HepG2 (cell line): ENCODE measurements around the gene EXPH5. TPM values are rescaled to one million over a fixed set of nuclear protein-coding genes. Genes with fewer than 3 reads are reported as not detected.

Experiments used
- ATAC-seq: fragments of 200-7000 bp; cut with Tn5 transposase; 3 replicates; pipeline ENCODE4 v1.9.1; 2020; ENCODE audit warnings: mild to moderate bottlenecking, moderate library complexity
- BruUV-seq: library from RNA; stranded (reverse); fragments of 400-500 nt; replicated peaks from 2 replicates; lab custom pipeline; 2021; lab: Mats Ljungman, UMichigan
- CTCF ChIA-PET: fragments of 300-600 bp; formaldehyde crosslinking; extraction: SDS; loops from one replicate; lab custom pipeline; 2021; ENCODE audit warnings: low total read pairs, inconsistent platforms, low intra/inter-chr PET ratio; lab: Yijun Ruan, JAX
- POLR2A ChIA-PET: fragments of 350-600 bp; sonication (Branson Sonifier 250); formaldehyde crosslinking; loops from one replicate; lab custom pipeline; 2020; ENCODE audit warnings: antibody characterized with exemption, inconsistent platforms; lab: Yijun Ruan, JAX
- DNase-seq: peaks from one replicate; pipeline ENCODE4 v3.0.0-alpha.2; 2015; ENCODE audit warnings: low spot score
- FAIRE-seq: peaks from 3 replicates; lab custom pipeline; 2011; peaks lifted over from hg19 to GRCh38; lab: Jason Lieb, UNC
- H2AFZ ChIP-seq: one replicate; pipeline ENCODE4 v1.6.1; 2011; ENCODE audit warnings: low read length, inconsistent platforms
- H3K27ac ChIP-seq: fragments of 300-600 bp; 3 replicates; pipeline ENCODE4 v1.8.0; 2011; ENCODE audit warnings: mixed run types, mild to moderate bottlenecking, mixed read lengths, low read length, inconsistent platforms; ENCODE audit not compliant: insufficient read depth; ENCODE audit errors: extremely low read length
- H3K27me3 ChIP-seq, 2 experiments: fragments of 200-600 bp in 1 of 2; 2 replicates in 1 of 2; 3 replicates in 1 of 2; pipeline versions ENCODE4 v1.6.0 to v1.8.0; 2011; ENCODE audit warnings: low read length in 2 of 2, mild to moderate bottlenecking in 2 of 2, moderate library complexity in 2 of 2, inconsistent platforms in 1 of 2; ENCODE audit not compliant: insufficient read depth in 2 of 2, control insufficient read depth in 1 of 2
- H3K36me3 ChIP-seq, 2 experiments: fragments of 200-600 bp in 1 of 2; replicated peaks in 1 of 2; 2 replicates in 1 of 2; 3 replicates in 1 of 2; pipeline versions ENCODE4 v1.5.1 to v1.8.0; 2011; ENCODE audit warnings: low read length in 2 of 2, inconsistent platforms in 1 of 2; ENCODE audit not compliant: insufficient read depth in 2 of 2, control insufficient read depth in 1 of 2
- H3K4me1 ChIP-seq: 2 replicates; pipeline ENCODE4 v1.5.1; 2012; ENCODE audit warnings: low read length, inconsistent platforms; ENCODE audit not compliant: insufficient read depth
- H3K4me2 ChIP-seq: 2 replicates; pipeline ENCODE4 v1.6.0; 2011; ENCODE audit warnings: low read depth, low read length, inconsistent platforms
- H3K4me3 ChIP-seq, 3 experiments: fragments of 200-600 bp in 1 of 3; sonication (generic), shearing (Covaris generic) in 1 of 3; replicated peaks in 1 of 3; 2 replicates each; pipeline ENCODE4 v1.5.1; 2011 to 2016; ENCODE audit warnings: low read length in 3 of 3, inconsistent platforms in 2 of 3, low read depth in 2 of 3, mild to moderate bottlenecking in 2 of 3, control low read depth in 1 of 3, mixed read lengths in 1 of 3; ENCODE audit not compliant: insufficient read depth in 1 of 3
- H3K79me2 ChIP-seq: one replicate; pipeline ENCODE4 v1.6.1; 2011; ENCODE audit warnings: low read length, inconsistent platforms; ENCODE audit not compliant: insufficient read depth
- H3K9ac ChIP-seq: 2 replicates; pipeline ENCODE4 v1.6.0; 2011; ENCODE audit warnings: mild to moderate bottlenecking, low read depth, low read length, inconsistent platforms; ENCODE audit not compliant: insufficient read depth
- H3K9me3 ChIP-seq: 2 replicates; pipeline ENCODE4 v1.5.1; 2012; ENCODE audit warnings: mild to moderate bottlenecking, low read length
- H4K20me1 ChIP-seq: 2 replicates; pipeline ENCODE4 v1.6.0; 2011; ENCODE audit warnings: inconsistent platforms, mild to moderate bottlenecking, low read length, moderate library complexity; ENCODE audit not compliant: insufficient read depth
- ARID5B ChIP-seq: IDR thresholded peaks from 2 replicates; pipeline ENCODE4 v1.4.0; 2020; ENCODE audit warnings: mild to moderate bottlenecking, missing genetic modification reagents
- ATF1 ChIP-seq: IDR thresholded peaks from 2 replicates; pipeline ENCODE4 v1.6.1; 2016; ENCODE audit warnings: mild to moderate bottlenecking, control low read depth
- CEBPB ChIP-seq: IDR thresholded peaks from 2 replicates; pipeline ENCODE4 v1.6.1; 2011; ENCODE audit warnings: low read depth, low read length, improper control_type of control experiment, borderline replicate concordance
- FOSL2 ChIP-seq: sonication (generic); formaldehyde crosslinking; IDR thresholded peaks from 2 replicates; pipeline ENCODE4 v1.4.0; 2020; ENCODE audit warnings: missing genetic modification reagents
- HNF4A ChIP-seq: sonication (generic); formaldehyde crosslinking; IDR thresholded peaks from 2 replicates; pipeline ENCODE4 v1.4.0; 2020; ENCODE audit warnings: missing genetic modification reagents
- MEIS1 ChIP-seq: sonication (generic); formaldehyde crosslinking; IDR thresholded peaks from 2 replicates; pipeline ENCODE4 v1.9.0; 2021; ENCODE audit warnings: mild to moderate bottlenecking, missing genetic modification reagents, moderate library complexity, borderline replicate concordance
- NKX3-1 ChIP-seq: sonication (generic); formaldehyde crosslinking; IDR thresholded peaks from 2 replicates; pipeline ENCODE4 v1.5.0; 2020; ENCODE audit warnings: missing genetic modification reagents
- NR3C1 ChIP-seq: sonication (generic); formaldehyde crosslinking; IDR thresholded peaks from 2 replicates; pipeline ENCODE4 v1.4.0; 2020; ENCODE audit warnings: missing genetic modification reagents
- SNRNP70 ChIP-seq: fragments of 200-400 bp; formaldehyde crosslinking; IDR thresholded peaks from 2 replicates; pipeline ENCODE4 v1.6.1; 2017; ENCODE audit warnings: mild to moderate bottlenecking, low read depth, low read length, moderate library complexity
- TEAD3 ChIP-seq: optimal IDR thresholded peaks from 2 replicates; pipeline ENCODE3; 2016; ENCODE audit warnings: borderline replicate concordance
- TOE1 ChIP-seq: sonication (generic); formaldehyde crosslinking; IDR thresholded peaks from 2 replicates; pipeline ENCODE4 v1.4.0; 2020; ENCODE audit warnings: mild to moderate bottlenecking, missing genetic modification reagents
- U2AF1 ChIP-seq: fragments of 200-400 bp; formaldehyde crosslinking; optimal IDR thresholded peaks from 2 replicates; pipeline ENCODE3; 2017; ENCODE audit warnings: mild to moderate bottlenecking, low read depth, low read length
- XBP1 ChIP-seq: sonication (generic); formaldehyde crosslinking; IDR thresholded peaks from 2 replicates; pipeline ENCODE4 v1.5.0; 2020; ENCODE audit warnings: missing genetic modification reagents
- ZNF263 ChIP-seq: sonication (generic); formaldehyde crosslinking; IDR thresholded peaks from 2 replicates; pipeline ENCODE4 v1.4.0; 2020; ENCODE audit warnings: missing genetic modification reagents
- ZNF280D ChIP-seq: sonication (generic); formaldehyde crosslinking; IDR thresholded peaks from 2 replicates; pipeline ENCODE4 v1.5.1; 2020; ENCODE audit warnings: mild to moderate bottlenecking, missing genetic modification reagents
- ZNF350 ChIP-seq: sonication (generic); formaldehyde crosslinking; IDR thresholded peaks from 2 replicates; pipeline ENCODE4 v1.4.0; 2020; ENCODE audit warnings: mild to moderate bottlenecking, low read depth, missing genetic modification reagents, borderline replicate concordance
- ZNF597 ChIP-seq: sonication (generic); formaldehyde crosslinking; IDR thresholded peaks from 2 replicates; pipeline ENCODE4 v1.5.0; 2020; ENCODE audit warnings: missing genetic modification reagents
- ZNF75D ChIP-seq: sonication (generic); formaldehyde crosslinking; IDR thresholded peaks from 2 replicates; pipeline ENCODE4 v1.8.1; 2023; ENCODE audit warnings: missing genetic modification reagents, mild to moderate bottlenecking, borderline replicate concordance
- ZSCAN22 ChIP-seq: sonication (generic); formaldehyde crosslinking; IDR thresholded peaks from 2 replicates; pipeline ENCODE4 v1.4.0; 2020; ENCODE audit warnings: mild to moderate bottlenecking, missing genetic modification reagents
- WGBS: methylation state at CpG from one replicate; pipeline ENCODE4 v1.1.6; 2017; ENCODE audit warnings: low lambda C conversion rate; 5-methylcytosine and 5-hydroxymethylcytosine counted together
- in situ Hi-C: cut with HindIII; loops from 2 replicates; pipeline ENCODE4 v1.10.0; 2017; ENCODE audit warnings: low pct_unique_long_range_greater_than_20kb; ENCODE audit not compliant: extremely low pct_ligation_motif_present
- intact Hi-C: fragments of 100-400 bp; cut with micrococcal nuclease; formaldehyde crosslinking; loops from one replicate; pipeline ENCODE4 v1.10.0; 2022; ENCODE audit not compliant: unreplicated experiment
- polyA plus RNA-seq, 8 experiments: library from polyadenylated mRNA; depleted of rRNA in 3 of 8; stranded (reverse) in 7 of 8; unstranded in 1 of 8; fragments of >200 nt; fragmentation: Illumina TruSeq in 4 of 8; extraction: Trizol in 4 of 8; gene quantifications; 2 replicates each; pipeline versions ENCODE4 v1.2.1 to v1.2.3, GENCODE V29; 2011 to 2016; ENCODE audit warnings: low read depth in 4 of 8, missing spikeins in 1 of 8, mixed read lengths in 1 of 8; ENCODE audit not compliant: insufficient read depth in 1 of 8
- total RNA-seq, 5 experiments: library from RNA; depleted of rRNA; stranded (reverse); fragments of >200 nt; fragmentation: Illumina TruSeq; extraction: Trizol; gene quantifications; 2 replicates each; pipeline ENCODE4 v1.2.3, GENCODE V29; 2016; ENCODE audit warnings: low read depth in 1 of 5

The EXPH5 gene
- total and polyA plus RNA-seq, 2 of the 13 experiments (the other 11 are each of a cell fraction or from before 2014, with no cell fraction given): under 0.01 to 0.02 TPM

GRCh38 chr11:108636222-108636621, 42.7 kb upstream of the EXPH5 start:
- H3K36me3 ChIP-seq: no peaks in the 10 kb centered on the region
- H4K20me1 ChIP-seq: no peaks in the 10 kb centered on the region
- H3K9ac ChIP-seq: no peak overlapping the region
- POLR2A ChIA-PET: no interaction called here
- BruUV-seq: no TSS peak
- H2AFZ ChIP-seq: no peak overlapping the region
- peaks cover 7% of the 10 kb centered on the region; the same call in 1 of the 2 replicates for H3K4me1 ChIP-seq
- CTCF ChIA-PET: no interaction called here
- peak; percentile 77 for ATAC-seq
- WGBS: 0% methylated on average over 2 of the region's 2 CpGs
- no peak overlapping the region for H3K27ac ChIP-seq
- H3K4me2 ChIP-seq: no peak overlapping the region
- H3K79me2 ChIP-seq: no peaks in the 10 kb centered on the region
- peak; percentile 29 for DNase-seq
- intact Hi-C loops: loop anchor here (5.0 kb wide), 1 partner anchor 139 kb away; the partner anchor contains the start of gene POGLUT3
- in situ Hi-C loops: no loop called here
- H3K9me3 ChIP-seq: no peaks in the 10 kb centered on the region
- no peak for FAIRE-seq
- H3K4me3 ChIP-seq: no peak overlapping the region
- no peaks in the 10 kb centered on the region for H3K27me3 ChIP-seq
- TF ChIP-seq ZNF597: no peak
- peak; percentile 63 for TF ChIP-seq TEAD3 (CRISPR knock-in tag)
- TF ChIP-seq SNRNP70: no peak
- no peak for TF ChIP-seq FOSL2 (CRISPR knock-in tag)
- no peak for TF ChIP-seq NR3C1
- no peak for TF ChIP-seq NKX3-1 (CRISPR knock-in tag)
- no peak for TF ChIP-seq ZSCAN22 (CRISPR knock-in tag)
- TF ChIP-seq ZNF263 (CRISPR knock-in tag): peak; percentile 91
- TF ChIP-seq MEIS1: no peak
- TF ChIP-seq HNF4A: peak; percentile 59
- TF ChIP-seq ZNF75D (CRISPR knock-in tag): no peak
- TF ChIP-seq ZNF280D: no peak
- no peak for TF ChIP-seq U2AF1
- TF ChIP-seq CEBPB: 0 out of 2 replicates have a peak, but pooled peaks have one; percentile 9
- no peak for TF ChIP-seq ATF1
- no peak for TF ChIP-seq TOE1 (CRISPR knock-in tag)
- no peak for TF ChIP-seq XBP1 (CRISPR knock-in tag)
- 0 out of 2 replicates have a peak, but pooled peaks have one; percentile 23 for TF ChIP-seq ARID5B (CRISPR knock-in tag)
- no peak for TF ChIP-seq ZNF350 (CRISPR knock-in tag)
